ENCODE data around the gene SLFN14.
A peak's percentile ranks its signal among the peaks of the same experiment; 100 is the strongest.

SLFN14 gene

DNA sequence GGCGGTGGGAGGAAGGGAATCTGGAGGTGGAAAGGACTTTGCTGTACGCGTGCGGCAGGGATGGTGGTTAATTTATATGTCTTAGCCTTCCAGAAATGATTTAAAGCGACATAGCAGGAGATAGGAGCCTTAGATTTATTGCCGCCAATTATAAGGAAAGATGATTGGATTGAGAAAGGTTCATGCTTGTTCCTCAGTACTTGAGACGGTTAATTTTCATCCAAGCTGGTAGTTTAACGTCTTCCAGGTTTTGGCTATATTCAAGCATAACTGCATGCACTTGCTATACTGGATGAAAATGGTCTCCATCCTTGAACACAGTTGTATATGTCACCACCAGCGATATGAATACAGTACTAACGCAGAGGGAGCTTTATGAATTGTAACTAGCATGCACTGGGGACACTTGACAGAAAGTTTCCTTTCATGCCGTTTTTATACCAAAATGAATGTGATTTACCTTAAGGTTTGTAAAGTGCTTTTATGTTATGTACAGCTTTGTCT lies 18.4 kb upstream of the SLFN14 start:
- no peak for DNase-seq (ENCODE audit: low read depth in 2 of 2)
- peak overlapping the region; percentile 68 to 82 for H3K4me3 ChIP-seq (replicated peaks in 1 of 2; ENCODE audit: low read depth in 2 of 2, low read length in 2 of 2)
- TF ChIP-seq, protein P1, sequence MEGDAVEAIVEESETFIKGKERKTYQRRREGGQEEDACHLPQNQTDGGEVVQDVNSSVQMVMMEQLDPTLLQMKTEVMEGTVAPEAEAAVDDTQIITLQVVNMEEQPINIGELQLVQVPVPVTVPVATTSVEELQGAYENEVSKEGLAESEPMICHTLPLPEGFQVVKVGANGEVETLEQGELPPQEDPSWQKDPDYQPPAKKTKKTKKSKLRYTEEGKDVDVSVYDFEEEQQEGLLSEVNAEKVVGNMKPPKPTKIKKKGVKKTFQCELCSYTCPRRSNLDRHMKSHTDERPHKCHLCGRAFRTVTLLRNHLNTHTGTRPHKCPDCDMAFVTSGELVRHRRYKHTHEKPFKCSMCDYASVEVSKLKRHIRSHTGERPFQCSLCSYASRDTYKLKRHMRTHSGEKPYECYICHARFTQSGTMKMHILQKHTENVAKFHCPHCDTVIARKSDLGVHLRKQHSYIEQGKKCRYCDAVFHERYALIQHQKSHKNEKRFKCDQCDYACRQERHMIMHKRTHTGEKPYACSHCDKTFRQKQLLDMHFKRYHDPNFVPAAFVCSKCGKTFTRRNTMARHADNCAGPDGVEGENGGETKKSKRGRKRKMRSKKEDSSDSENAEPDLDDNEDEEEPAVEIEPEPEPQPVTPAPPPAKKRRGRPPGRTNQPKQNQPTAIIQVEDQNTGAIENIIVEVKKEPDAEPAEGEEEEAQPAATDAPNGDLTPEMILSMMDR (IDR thresholded peaks at IDR 0.05; ENCODE audit: low read depth, low read length) = no peak

DNA sequence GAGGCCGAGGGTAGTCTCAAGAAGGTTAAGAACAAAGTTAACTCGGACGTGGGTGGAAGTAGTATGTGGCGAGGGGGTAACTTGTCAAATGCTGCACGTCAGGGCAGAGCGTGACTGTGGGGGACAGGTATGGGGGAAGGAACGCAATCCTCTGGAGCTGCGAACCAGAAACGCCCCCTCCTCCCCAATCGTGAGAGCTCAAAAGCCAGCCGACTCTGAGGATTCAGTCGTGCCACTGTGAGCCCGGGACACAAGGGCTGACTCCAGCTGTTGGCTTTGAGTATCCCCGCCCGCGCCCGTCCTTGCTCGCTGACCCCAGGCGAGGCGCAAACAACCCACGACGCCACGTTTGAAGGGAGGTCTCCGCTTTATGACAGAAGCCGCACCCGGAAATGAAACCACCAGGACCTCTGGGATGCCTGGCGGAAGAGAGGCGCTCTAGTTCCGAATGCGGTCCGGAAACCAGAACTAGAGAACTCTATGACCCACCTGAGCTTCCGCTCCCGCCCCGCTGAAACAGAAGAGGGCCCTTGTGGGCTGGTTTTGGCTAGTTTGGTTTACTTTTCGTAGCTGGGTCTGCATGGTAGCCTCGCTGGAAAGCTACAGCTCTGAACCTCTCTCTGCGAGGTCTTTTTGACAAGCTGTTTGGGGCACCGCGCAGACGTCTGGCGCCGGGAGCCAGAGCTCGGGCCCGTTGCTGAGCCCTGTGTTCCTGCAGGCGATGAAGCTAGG lies 17.7 kb upstream of the SLFN14 start, which contains the start of gene PEX12:
TSS of gene PEX12 (minus strand) at position 375 of the 732 bp plus-strand sequence. CDS start 550 bp downstream, outside the sequence.
- H3K4me3 ChIP-seq (replicated peaks in 1 of 2; ENCODE audit: low read depth in 2 of 2, low read length in 2 of 2) = peak within 1 kb of the TSS; percentile 68 to 82
- DNase-seq (ENCODE audit: low read depth in 2 of 2) = peak; percentile 85 to 91
- TF ChIP-seq, protein P1 (IDR thresholded peaks at IDR 0.05; ENCODE audit: low read depth, low read length) = no peak

DNA sequence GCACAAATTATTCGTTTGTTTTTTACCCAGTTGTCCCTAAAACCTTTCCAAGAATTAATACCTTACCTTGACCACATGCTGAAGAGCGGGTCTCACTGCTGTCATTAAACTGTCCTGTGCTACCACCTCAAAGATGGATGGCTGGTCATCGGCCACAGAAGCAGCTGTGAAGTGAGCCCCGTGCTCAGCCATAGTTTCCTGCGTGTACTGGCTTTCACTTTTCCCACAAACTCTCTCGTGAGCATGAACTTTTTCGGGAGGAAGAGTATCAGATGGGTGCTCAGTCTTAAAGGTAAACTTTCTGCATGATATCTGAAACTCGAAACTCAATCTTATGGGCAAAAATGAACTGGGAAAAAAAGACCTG lies 17.2 kb upstream of the SLFN14 start:
- TF ChIP-seq, protein P1 (IDR thresholded peaks at IDR 0.05; ENCODE audit: low read depth, low read length) = no peak
- peak; percentile 11 to 29 for DNase-seq (ENCODE audit: low read depth in 2 of 2)
- peak overlapping the region; percentile 68 to 82 for H3K4me3 ChIP-seq (replicated peaks in 1 of 2; ENCODE audit: low read depth in 2 of 2, low read length in 2 of 2)

DNA sequence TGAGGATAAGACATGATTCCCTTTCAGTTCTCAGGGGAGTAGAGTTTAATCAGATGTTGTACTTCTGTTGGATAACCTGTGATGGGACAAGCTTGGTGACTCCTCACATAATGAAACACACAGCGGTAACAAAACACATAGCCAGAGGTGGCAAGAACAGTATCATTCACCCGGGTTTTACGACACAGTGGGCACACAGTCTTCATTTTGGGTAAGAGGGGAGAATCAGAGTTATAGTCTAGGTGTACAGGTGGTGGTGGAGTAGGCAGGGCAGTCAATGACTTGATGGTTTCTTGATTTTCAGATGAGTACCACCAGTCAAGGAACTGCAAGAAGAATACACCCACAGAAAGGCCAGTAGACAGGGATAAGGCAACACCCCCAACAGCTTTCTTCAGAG lies 15.1 kb upstream of the SLFN14 start:
- no peak for DNase-seq (ENCODE audit: low read depth in 2 of 2)
- TF ChIP-seq, protein P1 (IDR thresholded peaks at IDR 0.05; ENCODE audit: low read depth, low read length) = no peak
- H3K4me3 ChIP-seq (replicated peaks in 1 of 2; ENCODE audit: low read depth in 2 of 2, low read length in 2 of 2) = no peak overlapping the region

DNA sequence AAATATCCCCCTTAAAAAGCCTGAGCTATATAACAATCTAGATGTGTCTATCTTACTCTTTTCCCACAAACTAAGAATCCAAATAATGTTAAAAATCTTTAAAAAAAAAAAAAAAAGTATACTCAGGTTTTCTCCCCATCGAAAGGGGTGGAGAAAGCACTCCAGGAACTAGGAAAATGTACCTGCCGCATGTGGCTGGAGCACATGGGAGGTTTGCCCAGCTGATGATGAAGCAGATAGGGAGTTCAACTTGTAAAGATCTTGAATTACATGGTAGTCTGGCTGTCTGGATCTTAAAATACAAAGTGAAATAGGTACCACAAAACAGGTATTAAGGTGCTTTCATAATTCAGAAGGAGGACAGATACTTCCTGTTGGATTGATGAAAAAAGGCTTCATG lies 8.8 kb upstream of the SLFN14 start:
- H3K4me3 ChIP-seq (replicated peaks in 1 of 2; ENCODE audit: low read depth in 2 of 2, low read length in 2 of 2) = no peak overlapping the region
- TF ChIP-seq, protein P1 (IDR thresholded peaks at IDR 0.05; ENCODE audit: low read depth, low read length) = no peak
- DNase-seq (ENCODE audit: low read depth in 2 of 2) = no peak

DNA sequence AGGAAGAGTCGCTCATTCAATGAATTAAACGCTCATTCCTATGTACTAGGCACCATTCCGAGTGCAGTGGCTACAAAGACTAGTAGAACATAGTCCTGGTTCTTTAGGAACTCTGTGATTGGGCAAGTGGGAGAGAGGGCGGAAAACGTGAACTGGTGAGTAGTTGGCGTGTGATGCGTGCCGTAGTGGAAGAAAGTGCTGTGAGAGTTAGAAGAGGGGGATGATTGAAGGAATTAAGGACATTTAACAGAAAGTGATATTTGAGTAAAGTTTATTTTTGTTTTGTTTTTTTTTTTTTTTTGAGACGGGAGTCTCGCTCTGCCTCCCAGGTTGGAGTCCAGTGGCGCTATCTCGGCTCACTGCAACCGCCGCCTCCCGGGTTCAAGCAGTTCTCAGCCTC lies 7.9 kb upstream of the SLFN14 start:
- peak; percentile 51 to 70 for DNase-seq (ENCODE audit: low read depth in 2 of 2)
- H3K4me3 ChIP-seq (replicated peaks in 1 of 2; ENCODE audit: low read depth in 2 of 2, low read length in 2 of 2) = peak overlapping the region; percentile 83 to 95
- TF ChIP-seq, protein P1 (IDR thresholded peaks at IDR 0.05; ENCODE audit: low read depth, low read length) = no peak
